Spleen (tissue), 11 donors: ENCODE measurements around the gene XPNPEP2. TPM values are rescaled to one million over a fixed set of nuclear protein-coding genes. Genes with fewer than 3 reads are reported as not detected.

Experiments
- DNase-seq: peaks from one replicate; pipeline ENCODE4 v3.0.0-alpha.2; 2020
- H3K27ac ChIP-seq, 8 donors: fragments of 200-600 bp; sonication (generic) in 7 of 8; 1 replicate in 4 of 8; 2 replicates in 4 of 8; pipeline versions ENCODE4 v1.5.0 to v1.8.0; 2016 to 2021; ENCODE audit warnings: inconsistent platforms in 4 of 8, mild to moderate bottlenecking in 4 of 8, moderate library complexity in 1 of 8
- H3K27me3 ChIP-seq, 7 donors: fragments of 200-600 bp; sonication (generic) in 6 of 7; replicated peaks in 1 of 7; 1 replicate in 4 of 7; 2 replicates in 3 of 7; pipeline versions ENCODE4 v1.5.0 to v1.8.0; 2016 to 2021; ENCODE audit warnings: inconsistent platforms in 3 of 7, mild to moderate bottlenecking in 1 of 7
- H3K36me3 ChIP-seq, 6 donors: fragments of 200-600 bp; sonication (generic) in 5 of 6; 1 replicate in 4 of 6; 2 replicates in 2 of 6; pipeline versions ENCODE4 v1.5.0 to v1.8.0; 2016 to 2021; ENCODE audit warnings: inconsistent platforms in 2 of 6
- H3K4me1 ChIP-seq, 6 donors: fragments of 200-600 bp; sonication (generic) in 5 of 6; 1 replicate in 3 of 6; 2 replicates in 3 of 6; pipeline versions ENCODE4 v1.5.0 to v1.8.0; 2016 to 2021; ENCODE audit warnings: inconsistent platforms in 3 of 6
- H3K4me3 ChIP-seq, 8 donors: fragments of 200-600 bp; sonication (generic) in 7 of 8; 1 replicate in 4 of 8; 2 replicates in 4 of 8; pipeline versions ENCODE4 v1.5.0 to v1.8.0; 2016 to 2021; ENCODE audit warnings: inconsistent platforms in 4 of 8, mild to moderate bottlenecking in 4 of 8, moderate library complexity in 2 of 8
- H3K9me3 ChIP-seq, 8 donors: fragments of 200-600 bp; sonication (generic) in 7 of 8; 1 replicate in 4 of 8; 2 replicates in 4 of 8; pipeline versions ENCODE4 v1.5.0 to v1.8.0; 2016 to 2021; ENCODE audit warnings: inconsistent platforms in 4 of 8
- CTCF ChIP-seq, 11 experiments: fragments of 200-600 bp in 7 of 11; fragments of 450-650 bp in 4 of 11; sonication (generic) in 4 of 11; IDR thresholded peaks in 8 of 11; conservative IDR thresholded peaks in 3 of 11; 1 replicate in 7 of 11; 2 replicates in 4 of 11; pipeline versions ENCODE4 v1.4.0 to v1.8.0; 2016 to 2021; ENCODE audit warnings: antibody characterized with exemption in 11 of 11, inconsistent platforms in 4 of 11, mild to moderate bottlenecking in 1 of 11
- POLR2A ChIP-seq, 3 donors: fragments of 450-650 bp; IDR thresholded peaks; one replicate each; pipeline ENCODE4 v1.5.1; 2017; ENCODE audit warnings: antibody characterized with exemption in 3 of 3, mild to moderate bottlenecking in 1 of 3
- POLR2AphosphoS5 ChIP-seq, 3 donors: sonication (generic); formaldehyde crosslinking; IDR thresholded peaks; one replicate each; pipeline ENCODE4 v1.5.1; 2017; ENCODE audit warnings: antibody characterized with exemption in 3 of 3
- WGBS, 5 donors: extraction: QIAGEN DNeasy Blood & Tissue Kit in 3 of 5; methylation state at CpG; one replicate each; pipeline versions ENCODE4 v1.1.5 to v1.1.7; 2013 to 2018; 5-methylcytosine and 5-hydroxymethylcytosine counted together
- intact Hi-C: fragments of 100-400 bp; cut with DNase I; formaldehyde crosslinking; loops from one replicate; pipeline ENCODE4 v1.15.0; 2023; ENCODE audit warnings: low total_unique reads
- polyA plus RNA-seq, 3 donors: library from polyadenylated mRNA; stranded (reverse); fragments of 200-250 nt; gene quantifications; one replicate each; pipeline ENCODE4 v1.2.1, GENCODE V29; 2013
- total RNA-seq, 7 donors: library from RNA; depleted of rRNA in 3 of 7; stranded (reverse); fragments of >200 nt in 3 of 7; fragmentation: NEBNext Ultra II Directional in 4 of 7; extraction: Animal tissue kit (Norgen Biotek cat#: 25700) in 4 of 7; gene quantifications; one replicate each; pipeline versions ENCODE4 v1.1.0 to v1.2.1, GENCODE V29; 2016 to 2021
- donor health status: healthy with polysubstance abuse.
- donor health status: DM: no; HTN: no; CAD: no; lungs with moderate emphysema.
- donor health status: DM: no; HTN: no; CAD: no.
- donor health status: Bipolar disorder and iron deficiency.
- donor health status: healthy.
- donor health status: DM: no; HTN: no; CAD: no.
- donor health status: DM: yes; HTN: yes; CAD: no.

Gene XPNPEP2
- total and polyA plus RNA-seq, 10 donors, result 0.09 to 0.74 (median 0.21) TPM

GRCh38 chrX:129769467-129770154 lies 30.8 kb downstream of the XPNPEP2 start:
- Histone ChIP-seq H3K27me3 (no peaks in the 10 kb centered on the region), H3K36me3 (no peaks in the 10 kb centered on the region), H3K9me3 (no peaks in the 10 kb centered on the region), H3K4me3 (peak overlapping the region in 1 of 8 donors; percentile 11), H3K27ac (peak overlapping the region in 7 of 8 donors; percentile 29 to 89 (median 76)), H3K4me1 (peaks cover 12 to 76% (median 51%) of the 10 kb centered on the region in 6 donors)
- intact Hi-C loops, result no loop called here
- DNase-seq, result peak; percentile 91
- WGBS, 5 donors, result 15 to 64% (median 33%) methylated on average over 3 to 9 of the region's 9 CpGs
- peak in 2 of 3 donors; percentile 38 to 64 for TF ChIP-seq POLR2AphosphoS5 (IDR thresholded peaks at IDR 0.05)
- no peak for TF ChIP-seq POLR2A (IDR thresholded peaks at IDR 0.05)

GRCh38 chrX:129771266-129771995 lies 32.7 kb downstream of the XPNPEP2 start:
- Histone ChIP-seq H3K4me3 (no peak overlapping the region), H3K36me3 (no peaks in the 10 kb centered on the region), H3K4me1 (peaks cover 15 to 94% (median 65%) of the 10 kb centered on the region in 6 donors), H3K27ac (peak overlapping the region in 7 of 8 donors; percentile 44 to 97 (median 93)), H3K9me3 (no peaks in the 10 kb centered on the region), H3K27me3 (no peaks in the 10 kb centered on the region)
- 60 to 73% (median 69%) methylated on average over 9 to 14 of the region's 14 CpGs for WGBS, 5 donors
- TF ChIP-seq POLR2AphosphoS5 (IDR thresholded peaks at IDR 0.05) (no peak), POLR2A (IDR thresholded peaks at IDR 0.05) (no peak), CTCF (IDR thresholded peaks at IDR 0.05 in 8 of 11, conservative IDR thresholded peaks at IDR 0.05 in 3 of 11) (no peak)
- intact Hi-C loops, result no loop called here
- DNase-seq, result peak; percentile 75

GRCh38 chrX:129772796-129773431 lies 34.1 kb downstream of the XPNPEP2 start:
- no peaks in the 10 kb centered on the region for H3K36me3 ChIP-seq
- peak; percentile 96 for DNase-seq
- peaks cover 25 to 100% (median 78%) of the 10 kb centered on the region in 6 donors for H3K4me1 ChIP-seq
- H3K27ac ChIP-seq, result peak overlapping the region; percentile 51 to 97 (median 88)
- 22 to 56% (median 31%) methylated on average over 11 to 14 of the region's 14 CpGs for WGBS, 5 donors
- no peaks in the 10 kb centered on the region for H3K27me3 ChIP-seq
- peak overlapping the region in 1 of 8 donors; percentile 43 for H3K4me3 ChIP-seq
- H3K9me3 ChIP-seq, result no peaks in the 10 kb centered on the region
- intact Hi-C loops, result no loop called here
- TF ChIP-seq CTCF (IDR thresholded peaks at IDR 0.05 in 8 of 11, conservative IDR thresholded peaks at IDR 0.05 in 3 of 11) (peak in 2 of 11 experiments; percentile 17 to 18), POLR2AphosphoS5 (IDR thresholded peaks at IDR 0.05) (peak; percentile 29 to 87 (median 82)), POLR2A (IDR thresholded peaks at IDR 0.05) (no peak)

- Histone ChIP-seq H3K4me1 (peaks cover 33 to 100% (median 83%) of the 10 kb centered on the region in 6 donors), H3K27ac (peak overlapping the region; percentile 51 to 97 (median 88)), H3K36me3 (no peaks in the 10 kb centered on the region), H3K27me3 (no peaks in the 10 kb centered on the region), H3K9me3 (no peaks in the 10 kb centered on the region), H3K4me3 (peak overlapping the region in 1 of 8 donors; percentile 43)
- WGBS, 5 donors, result 58 to 77% (median 64%) methylated on average over 2 to 4 of the region's 4 CpGs
- TF ChIP-seq POLR2AphosphoS5 (IDR thresholded peaks at IDR 0.05) (no peak), POLR2A (IDR thresholded peaks at IDR 0.05) (no peak), CTCF (IDR thresholded peaks at IDR 0.05 in 8 of 11, conservative IDR thresholded peaks at IDR 0.05 in 3 of 11) (no peak)
- DNase-seq, result peak; percentile 44
- intact Hi-C loops, result no loop called here
These were observed 35.1 kb downstream of the XPNPEP2 start for GRCh38 chrX:129773649-129774458.
